ENCODE data around the gene ZNF397. TPM values are rescaled to one million over a fixed set of nuclear protein-coding genes. Genes with fewer than 3 reads are reported as not detected.

Gene ZNF397
- total and polyA plus RNA-seq, 4 donors, result 12.2 to 53.8 (median 17.1) TPM

DNA sequence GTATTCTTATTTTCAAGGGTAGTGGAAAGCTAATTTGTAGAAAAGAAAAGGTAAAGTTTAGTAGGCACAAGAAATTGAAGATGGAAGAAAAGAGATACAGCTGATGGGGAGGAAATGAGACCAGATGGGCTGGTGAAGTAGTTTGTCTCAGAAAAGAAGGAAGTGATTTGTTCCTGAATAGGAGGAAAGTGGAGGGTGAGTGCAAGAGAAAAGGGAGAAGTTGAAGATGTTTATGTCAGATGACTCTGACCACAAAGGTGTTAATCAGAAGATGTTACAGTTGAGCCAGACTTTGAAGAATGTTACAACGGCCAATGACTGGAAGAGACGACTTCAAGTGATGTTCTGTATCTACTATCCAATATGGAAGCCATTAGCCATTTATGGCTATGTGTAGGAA is 28.0 kb downstream of the ZNF397 start:
- TF ChIP-seq CTCF (IDR thresholded peaks at IDR 0.05; ENCODE audit: control extremely low read depth, extremely low read depth), result no peak
- Histone ChIP-seq H3K4me1 (ENCODE audit: control insufficient read depth in 5 of 5, insufficient read depth in 5 of 5, low read length in 5 of 5) (peaks cover 0 to 3% (median 0%) of the 10 kb centered on the region in 5 donors), H3K36me3 (ENCODE audit: control insufficient read depth in 4 of 4, insufficient read depth in 4 of 4, low read length in 4 of 4) (peaks cover 0 to 6% (median 3%) of the 10 kb centered on the region in 4 donors), H3K4me3 (no peak overlapping the region), H3K27me3 (ENCODE audit: control insufficient read depth in 3 of 3, insufficient read depth in 3 of 3, low read length in 2 of 3) (no peaks in the 10 kb centered on the region), H3K9ac (ENCODE audit: insufficient read depth in 1 of 2, low read length in 2 of 2) (no peak overlapping the region), H3K27ac (ENCODE audit: low read depth in 1 of 2, low read length in 1 of 2) (no peak overlapping the region), H3K9me3 (ENCODE audit: control insufficient read depth in 4 of 4, insufficient read depth in 3 of 4, low read length in 3 of 4) (peaks cover 0 to 5% (median 3%) of the 10 kb centered on the region in 4 donors)
- no peak for ATAC-seq (ENCODE audit: insufficient read depth, low FRiP score)
- WGBS, 2 donors, result 42 to 69% methylated on average over 2 of the region's 2 CpGs
- DNase-seq, result no peak

GRCh38 chr18:35271656-35272055 is 30.8 kb downstream of the ZNF397 start:
- H3K4me1 ChIP-seq (ENCODE audit: control insufficient read depth in 5 of 5, insufficient read depth in 5 of 5, low read length in 5 of 5), result peaks cover 0 to 3% (median 0%) of the 10 kb centered on the region in 5 donors
- no peak overlapping the region for H3K9ac ChIP-seq (ENCODE audit: insufficient read depth in 1 of 2, low read length in 2 of 2)
- ATAC-seq (ENCODE audit: insufficient read depth, low FRiP score) (no peak), DNase-seq (no peak)
- H3K4me3 ChIP-seq, result no peak overlapping the region
- H3K27ac ChIP-seq (ENCODE audit: low read depth in 1 of 2, low read length in 1 of 2), result no peak overlapping the region
- TF ChIP-seq CTCF (IDR thresholded peaks at IDR 0.05; ENCODE audit: control extremely low read depth, extremely low read depth), result no peak
- H3K9me3 ChIP-seq (ENCODE audit: control insufficient read depth in 4 of 4, insufficient read depth in 3 of 4, low read length in 3 of 4), result peaks cover 0 to 5% (median 3%) of the 10 kb centered on the region in 4 donors
- 92 to 98% methylated on average over 34 to 35 of the region's 35 CpGs for WGBS, 2 donors
- H3K36me3 ChIP-seq (ENCODE audit: control insufficient read depth in 4 of 4, insufficient read depth in 4 of 4, low read length in 4 of 4), result peaks cover 0 to 6% (median 1%) of the 10 kb centered on the region in 4 donors
- no peaks in the 10 kb centered on the region for H3K27me3 ChIP-seq (ENCODE audit: control insufficient read depth in 3 of 3, insufficient read depth in 3 of 3, low read length in 2 of 3)

GRCh38 chr18:35276267-35276666 is 35.4 kb downstream of the ZNF397 start:
- no peaks in the 10 kb centered on the region for H3K4me1 ChIP-seq (ENCODE audit: control insufficient read depth in 5 of 5, insufficient read depth in 5 of 5, low read length in 5 of 5)
- no peak for TF ChIP-seq CTCF (IDR thresholded peaks at IDR 0.05; ENCODE audit: control extremely low read depth, extremely low read depth)
- H3K36me3 ChIP-seq (ENCODE audit: control insufficient read depth in 4 of 4, insufficient read depth in 4 of 4, low read length in 4 of 4), result peaks cover 0 to 6% (median under 1%) of the 10 kb centered on the region in 4 donors
- H3K9ac ChIP-seq (ENCODE audit: insufficient read depth in 1 of 2, low read length in 2 of 2), result no peak overlapping the region
- no peak overlapping the region for H3K4me3 ChIP-seq
- DNase-seq, result no peak
- H3K27me3 ChIP-seq (ENCODE audit: control insufficient read depth in 3 of 3, insufficient read depth in 3 of 3, low read length in 2 of 3), result no peaks in the 10 kb centered on the region
- WGBS, 2 donors, result 95 to 96% methylated on average over 3 of the region's 3 CpGs
- ATAC-seq (ENCODE audit: insufficient read depth, low FRiP score), result no peak
- peaks cover 0 to 2% (median 2%) of the 10 kb centered on the region in 4 donors for H3K9me3 ChIP-seq (ENCODE audit: control insufficient read depth in 4 of 4, insufficient read depth in 3 of 4, low read length in 3 of 4)
- no peak overlapping the region for H3K27ac ChIP-seq (ENCODE audit: low read depth in 1 of 2, low read length in 1 of 2)

- Histone ChIP-seq H3K9me3 (ENCODE audit: control insufficient read depth in 4 of 4, insufficient read depth in 3 of 4, low read length in 3 of 4) (peaks cover 0 to 2% (median under 1%) of the 10 kb centered on the region in 4 donors), H3K4me3 (no peak overlapping the region), H3K27ac (ENCODE audit: low read depth in 1 of 2, low read length in 1 of 2) (no peak overlapping the region), H3K4me1 (ENCODE audit: control insufficient read depth in 5 of 5, insufficient read depth in 5 of 5, low read length in 5 of 5) (no peaks in the 10 kb centered on the region), H3K27me3 (ENCODE audit: control insufficient read depth in 3 of 3, insufficient read depth in 3 of 3, low read length in 2 of 3) (no peaks in the 10 kb centered on the region), H3K9ac (ENCODE audit: insufficient read depth in 1 of 2, low read length in 2 of 2) (no peak overlapping the region), H3K36me3 (ENCODE audit: control insufficient read depth in 4 of 4, insufficient read depth in 4 of 4, low read length in 4 of 4) (peaks cover 0 to 8% (median under 1%) of the 10 kb centered on the region in 4 donors)
- no peak for TF ChIP-seq CTCF (IDR thresholded peaks at IDR 0.05; ENCODE audit: control extremely low read depth, extremely low read depth)
- ATAC-seq (ENCODE audit: insufficient read depth, low FRiP score) (no peak), DNase-seq (no peak)
Observed at GRCh38 chr18:35277633-35278032, 36.8 kb downstream of the ZNF397 start.

Data from lung (tissue), 12 donors.